Skeletal muscle tissue (tissue), 4 donors: ENCODE data around the gene HOXB4. TPM values are rescaled to one million over a fixed set of nuclear protein-coding genes. Genes with fewer than 3 reads are reported as not detected.

Experiments
- H3K27ac ChIP-seq: one replicate; pipeline ENCODE4 v1.7.0; 2013; ENCODE audit warnings: mild to moderate bottlenecking, low read depth, low read length, inconsistent platforms
- H3K27me3 ChIP-seq, 3 donors: one replicate each; pipeline ENCODE4 v1.7.0; 2013; ENCODE audit warnings: low read length in 3 of 3; ENCODE audit not compliant: control insufficient read depth in 3 of 3, insufficient read depth in 3 of 3
- H3K36me3 ChIP-seq, 3 donors: one replicate each; pipeline ENCODE4 v1.7.0; 2013; ENCODE audit warnings: low read length in 3 of 3; ENCODE audit not compliant: control insufficient read depth in 3 of 3, insufficient read depth in 3 of 3
- H3K4me1 ChIP-seq, 3 donors: one replicate each; pipeline ENCODE4 v1.7.0; 2013; ENCODE audit warnings: low read length in 3 of 3, mild to moderate bottlenecking in 3 of 3; ENCODE audit not compliant: control insufficient read depth in 3 of 3, insufficient read depth in 3 of 3
- H3K4me3 ChIP-seq, 3 donors: one replicate each; pipeline ENCODE4 v1.7.0; 2013; ENCODE audit warnings: low read length in 3 of 3
- H3K9ac ChIP-seq, 3 donors: one replicate each; pipeline ENCODE4 v1.7.0; 2013; ENCODE audit warnings: low read length in 3 of 3, mild to moderate bottlenecking in 3 of 3, moderate library complexity in 2 of 3, low read depth in 1 of 3
- H3K9me3 ChIP-seq, 3 donors: one replicate each; pipeline ENCODE4 v1.7.0; 2013; ENCODE audit warnings: low read length in 3 of 3; ENCODE audit not compliant: control insufficient read depth in 3 of 3
- total RNA-seq: library from RNA; depleted of rRNA; stranded (reverse); fragments of >200 nt; gene quantifications from one replicate; pipeline ENCODE4 v1.2.3, GENCODE V29; 2014
- donor health status: Osteomylitis.

Gene HOXB4
- total RNA-seq, 1 donor from 2014 or later = 1.0 TPM

- H3K27me3 ChIP-seq = peaks cover 29 to 88% (median 82%) of the 10 kb centered on the region in 3 donors
- H3K36me3 ChIP-seq = no peaks in the 10 kb centered on the region
- H3K27ac ChIP-seq = no peak overlapping the region
- H3K4me1 ChIP-seq = peaks cover 12 to 21% (median 19%) of the 10 kb centered on the region in 3 donors
- H3K9me3 ChIP-seq = no peaks in the 10 kb centered on the region
- H3K9ac ChIP-seq = no peak overlapping the region
- no peak overlapping the region for H3K4me3 ChIP-seq
Measured at GRCh38 chr17:48575066-48575582, 3.0 kb downstream of the HOXB4 start.

DNA sequence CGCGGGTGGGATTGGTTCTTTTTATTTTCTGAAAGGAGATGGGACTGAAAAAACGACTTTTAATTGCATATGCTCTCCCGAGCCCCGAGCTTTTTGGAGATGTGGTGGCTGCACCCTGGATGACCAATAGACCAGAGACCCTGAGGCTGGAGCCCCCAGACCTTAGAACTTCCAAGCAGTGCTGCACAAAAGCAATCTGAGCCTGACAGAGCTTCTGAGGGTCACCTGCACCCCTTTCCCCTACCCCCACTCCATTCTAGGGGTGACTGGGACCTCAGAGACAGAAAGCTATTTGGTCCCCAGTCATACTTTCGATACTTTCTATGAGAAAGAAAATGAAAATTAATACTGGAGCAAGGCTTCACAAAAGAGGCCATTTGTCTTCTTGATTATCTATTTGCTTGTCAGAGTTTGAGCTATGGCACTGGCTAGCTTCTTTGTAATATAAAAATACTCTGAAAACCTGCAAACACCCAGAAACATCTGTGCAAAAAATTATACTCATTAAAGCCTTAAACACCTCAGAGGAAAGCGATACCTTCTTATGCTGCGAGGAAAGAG is 3.6 kb downstream of the HOXB4 start:
- H3K36me3 ChIP-seq = no peaks in the 10 kb centered on the region
- no peak overlapping the region for H3K9ac ChIP-seq
- H3K9me3 ChIP-seq = no peaks in the 10 kb centered on the region
- H3K27me3 ChIP-seq = peaks cover 27 to 89% (median 81%) of the 10 kb centered on the region in 3 donors
- no peak overlapping the region for H3K4me3 ChIP-seq
- peaks cover 12 to 21% (median 19%) of the 10 kb centered on the region in 3 donors for H3K4me1 ChIP-seq
- H3K27ac ChIP-seq = no peak overlapping the region

DNA sequence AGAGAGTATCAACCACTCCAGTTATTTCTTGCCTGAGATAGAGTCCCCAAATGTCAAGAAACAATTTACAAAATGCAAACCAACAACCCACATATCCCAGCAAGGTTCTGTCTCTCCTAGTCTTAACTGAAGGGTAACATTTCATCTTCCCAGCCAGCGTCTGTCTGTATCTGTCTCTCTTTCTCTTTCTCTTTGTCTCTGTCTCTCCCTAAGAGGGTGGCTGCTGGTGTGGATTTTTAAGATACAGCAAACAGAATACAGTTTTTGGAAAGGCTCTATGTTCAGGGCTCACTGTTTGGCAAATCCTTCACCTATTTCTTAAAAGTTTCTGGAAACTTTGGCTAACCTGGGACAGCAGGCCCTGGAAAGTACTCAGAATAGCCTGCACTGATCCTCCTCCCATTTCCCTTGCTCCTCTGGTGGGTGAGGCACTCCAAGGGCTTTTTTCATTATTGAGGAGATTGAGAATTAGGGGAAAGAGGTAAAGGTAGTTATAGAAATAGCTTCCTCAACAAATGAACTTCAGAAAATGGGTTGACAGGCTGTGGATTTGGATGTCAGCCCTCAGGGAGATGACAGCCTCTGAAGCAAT is 6.2 kb downstream of the HOXB4 start:
- Histone ChIP-seq H3K4me3 (no peak overlapping the region), H3K27me3 (peaks cover 15 to 94% (median 87%) of the 10 kb centered on the region in 3 donors), H3K36me3 (no peaks in the 10 kb centered on the region), H3K4me1 (peaks cover 12 to 16% (median 14%) of the 10 kb centered on the region in 3 donors), H3K9me3 (no peaks in the 10 kb centered on the region), H3K9ac (no peak overlapping the region), H3K27ac (no peak overlapping the region)

DNA sequence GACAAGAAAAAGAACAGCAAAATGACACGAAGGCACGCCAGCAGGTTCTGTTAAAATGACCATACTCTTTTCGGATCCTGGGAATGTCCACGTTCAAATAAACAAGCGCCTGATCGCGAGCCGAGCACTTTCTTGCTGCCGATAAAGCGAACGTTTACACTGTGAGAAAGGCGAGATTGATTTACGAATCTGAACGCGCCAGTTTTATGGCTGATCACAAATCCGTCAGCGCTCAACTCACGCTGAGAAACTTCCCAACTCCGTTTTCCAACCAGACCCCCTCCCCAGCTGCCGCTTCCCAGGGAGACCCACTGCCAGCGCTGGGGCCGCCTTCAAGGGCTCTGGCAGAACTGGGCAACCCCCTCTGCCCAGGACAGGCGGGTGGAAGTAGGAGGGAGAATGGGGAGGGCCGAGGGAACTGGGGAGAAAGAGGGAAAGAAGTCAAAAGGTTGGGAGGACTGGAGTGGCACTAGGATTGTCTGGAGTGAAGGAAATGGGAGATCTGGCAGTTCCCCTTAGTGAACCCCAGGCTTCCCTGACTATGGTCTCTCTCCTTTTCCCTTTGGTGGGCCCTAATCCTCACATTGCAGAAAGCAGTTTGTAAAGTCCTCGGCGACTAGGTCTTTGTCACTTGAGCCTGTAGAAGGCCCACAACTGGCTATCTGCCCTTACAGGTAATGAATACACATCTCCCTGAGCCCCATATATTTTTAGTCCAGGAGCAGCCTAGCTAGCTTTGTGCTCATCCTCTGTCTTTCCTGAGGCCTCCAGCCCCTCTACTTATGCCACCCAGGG is 6.9 kb downstream of the HOXB4 start:
- Histone ChIP-seq H3K4me3 (peak overlapping the region in 1 of 3 donors; percentile 48), H3K36me3 (no peaks in the 10 kb centered on the region), H3K4me1 (peaks cover 8 to 19% (median 13%) of the 10 kb centered on the region in 3 donors), H3K9me3 (no peaks in the 10 kb centered on the region), H3K27ac (no peak overlapping the region), H3K9ac (peak overlapping the region in 1 of 3 donors; percentile 27), H3K27me3 (peaks cover 16 to 97% (median 90%) of the 10 kb centered on the region in 3 donors)

- Histone ChIP-seq H3K36me3 (no peaks in the 10 kb centered on the region), H3K4me1 (peaks cover 4 to 22% (median 7%) of the 10 kb centered on the region in 3 donors), H3K4me3 (peak overlapping the region in 1 of 3 donors; percentile 48), H3K27me3 (peaks cover 23 to 97% (median 90%) of the 10 kb centered on the region in 3 donors), H3K9ac (peak overlapping the region in 1 of 3 donors; percentile 61), H3K27ac (no peak overlapping the region), H3K9me3 (no peaks in the 10 kb centered on the region)
Measured at GRCh38 chr17:48570325-48571023, 7.7 kb downstream of the HOXB4 start.

GRCh38 chr17:48569674-48570324 is 8.4 kb downstream of the HOXB4 start:
- H3K4me3 ChIP-seq = no peak overlapping the region
- H3K27ac ChIP-seq = no peak overlapping the region
- peaks cover 27 to 97% (median 91%) of the 10 kb centered on the region in 3 donors for H3K27me3 ChIP-seq
- H3K36me3 ChIP-seq = no peaks in the 10 kb centered on the region
- no peak overlapping the region for H3K9ac ChIP-seq
- H3K4me1 ChIP-seq = peaks cover 6 to 28% (median 8%) of the 10 kb centered on the region in 3 donors
- no peaks in the 10 kb centered on the region for H3K9me3 ChIP-seq

DNA sequence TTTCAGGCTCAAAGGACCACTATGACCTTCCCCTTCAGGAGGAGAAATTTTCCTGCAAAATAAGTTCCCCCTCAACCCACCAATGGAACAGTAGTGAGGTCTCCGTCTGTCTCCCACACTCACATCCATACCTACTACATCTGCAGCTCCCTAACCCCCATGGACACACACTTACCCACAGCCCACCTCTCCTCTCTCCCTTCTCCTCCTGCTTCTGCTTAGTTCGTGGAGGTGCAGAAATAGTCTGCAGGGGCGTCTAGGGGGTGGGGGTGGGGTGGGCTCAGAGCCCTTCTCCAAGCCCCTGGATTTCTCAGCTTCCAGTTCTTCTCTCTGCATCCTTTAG is 8.9 kb downstream of the HOXB4 start:
- H3K27ac ChIP-seq = no peak overlapping the region

GRCh38 chr17:48568499-48569239 is 9.5 kb downstream of the HOXB4 start:
- H3K27ac ChIP-seq = no peak overlapping the region
- H3K27me3 ChIP-seq = peaks cover 26 to 92% (median 87%) of the 10 kb centered on the region in 3 donors
- no peaks in the 10 kb centered on the region for H3K36me3 ChIP-seq
- no peaks in the 10 kb centered on the region for H3K9me3 ChIP-seq
- H3K4me1 ChIP-seq = peaks cover 8 to 33% (median 12%) of the 10 kb centered on the region in 3 donors
- H3K4me3 ChIP-seq = no peak overlapping the region
- H3K9ac ChIP-seq = no peak overlapping the region

More for the DNA sequence above, 8.9 kb downstream of the HOXB4 start:
- peaks cover 8 to 33% (median 12%) of the 10 kb centered on the region in 3 donors for H3K4me1 ChIP-seq
- no peaks in the 10 kb centered on the region for H3K36me3 ChIP-seq
- no peak overlapping the region for H3K4me3 ChIP-seq
- no peaks in the 10 kb centered on the region for H3K9me3 ChIP-seq
- H3K27me3 ChIP-seq = peaks cover 26 to 96% (median 91%) of the 10 kb centered on the region in 3 donors
- H3K9ac ChIP-seq = no peak overlapping the region
